Stimulated activated naive CD8-positive, alpha-beta T cell treated with anti-CD3 and anti-CD28 coated beads, Interleukin-15, Interleukin-2, amounts not matched to agents 100 ng/mL and 50 ng/mL, for 24 hours (primary cell): ENCODE data around the gene PIP5K1A.
"Not testable (repeated sequence)": the region's sequence is repeated elsewhere in the genome, so short reads cannot be mapped to it uniquely, and the experiment has no call there.

ENCODE experiments used
- H3K27ac Mint-ChIP-seq: one replicate; pipeline ENCODE4 v1.8.0; 2021; ENCODE audit warnings: mild to moderate bottlenecking, mixed read lengths
- H3K27me3 Mint-ChIP-seq: one replicate; pipeline ENCODE4 v1.8.0; 2021; ENCODE audit warnings: mixed read lengths
- H3K36me3 Mint-ChIP-seq: one replicate; pipeline ENCODE4 v1.8.0; 2021; ENCODE audit warnings: low read depth, mixed read lengths
- H3K4me1 Mint-ChIP-seq: one replicate; pipeline ENCODE4 v1.8.0; 2021; ENCODE audit warnings: low read depth, mixed read lengths
- H3K4me3 Mint-ChIP-seq: one replicate; pipeline ENCODE4 v1.8.0; 2021; ENCODE audit warnings: mild to moderate bottlenecking, mixed read lengths
- H3K9me3 Mint-ChIP-seq: one replicate; pipeline ENCODE4 v1.8.0; 2021; ENCODE audit warnings: mixed read lengths

PIP5K1A gene

DNA sequence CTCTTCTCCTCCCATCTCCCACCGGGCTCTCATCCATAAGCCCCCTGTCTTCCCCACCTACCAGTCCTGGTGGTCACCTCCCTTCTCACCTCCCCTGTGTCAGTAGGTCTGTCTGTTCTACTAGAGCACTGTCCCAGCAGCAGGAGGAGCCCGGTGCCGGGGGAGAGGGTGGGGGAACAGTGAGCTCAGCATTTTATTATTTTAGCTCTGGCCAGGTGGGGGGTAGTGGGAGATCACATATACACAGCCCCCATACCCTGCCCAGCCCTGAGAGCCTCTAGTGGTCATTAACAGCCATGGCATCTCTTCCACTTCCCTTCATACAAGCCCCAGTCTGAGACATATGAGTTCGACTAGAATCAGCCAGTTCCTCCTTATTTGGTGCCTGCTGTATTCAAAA is 22.5 kb upstream of the PIP5K1A start, which contains the start of gene TMOD4:
TSS of gene TMOD4 (minus strand) at position 119 of the 400 bp plus-strand sequence. CDS start 1,106 bp downstream, outside the sequence.
- Mint-ChIP-seq H3K4me1 (no peaks in the 10 kb centered on the region), H3K36me3 (peaks cover 56% of the 10 kb centered on the region), H3K27ac (peak within 1 kb of the TSS; percentile 67), H3K4me3 (no peak within 1 kb of the TSS), H3K9me3 (no peaks in the 10 kb centered on the region), H3K27me3 (no peaks in the 10 kb centered on the region)

DNA sequence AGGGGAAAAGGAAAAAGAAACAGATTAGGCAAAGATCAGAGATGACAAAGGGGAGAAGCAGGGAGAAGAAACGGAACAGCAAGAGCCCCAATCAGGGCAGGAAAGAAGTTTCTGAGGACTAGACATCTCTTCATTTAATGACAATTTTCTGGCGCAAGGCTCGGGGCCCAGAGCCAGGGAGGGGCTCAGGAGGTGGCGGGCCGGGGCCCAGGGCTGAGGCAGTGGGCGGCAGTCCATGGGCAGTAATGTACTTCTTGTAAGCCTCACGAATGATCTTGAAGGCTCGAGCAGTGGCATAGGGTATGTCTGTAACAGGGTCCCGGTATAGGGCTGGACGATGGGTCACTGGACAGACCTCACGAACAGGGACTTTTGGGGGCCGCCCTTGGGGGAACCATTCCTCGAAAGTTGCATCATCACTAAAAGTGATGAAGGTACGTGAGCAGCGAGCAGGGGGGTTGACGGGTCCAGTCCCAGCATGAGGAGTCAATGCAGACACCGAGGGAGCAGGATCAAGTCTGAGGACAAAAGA is 21.8 kb upstream of the PIP5K1A start:
- Mint-ChIP-seq H3K9me3 (no peaks in the 10 kb centered on the region), H3K27me3 (no peaks in the 10 kb centered on the region), H3K27ac (no peak overlapping the region), H3K4me3 (no peak overlapping the region), H3K36me3 (peaks cover 60% of the 10 kb centered on the region), H3K4me1 (no peaks in the 10 kb centered on the region)

DNA sequence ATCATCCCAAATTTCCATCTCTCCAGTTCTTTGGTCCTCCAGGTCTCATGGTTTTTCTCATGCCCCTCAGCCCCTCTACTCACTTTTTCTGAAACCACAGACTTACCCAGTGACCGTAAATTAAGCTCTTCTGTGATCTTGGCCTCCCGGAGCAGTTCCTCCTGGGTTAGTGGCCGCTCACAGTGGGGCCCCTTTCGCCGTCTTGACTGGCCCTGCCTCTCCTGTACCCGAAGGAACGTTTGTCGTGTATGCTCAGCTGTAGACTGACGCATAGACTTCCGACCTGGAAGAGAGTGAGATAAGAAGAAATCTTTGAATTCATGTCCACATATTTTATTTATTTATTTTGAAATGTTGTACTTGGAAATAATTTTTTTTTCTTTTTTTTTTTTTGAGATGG is 14.1 kb upstream of the PIP5K1A start:
- Mint-ChIP-seq H3K4me3 (no peak overlapping the region), H3K36me3 (peaks cover 52% of the 10 kb centered on the region), H3K4me1 (peaks cover 16% of the 10 kb centered on the region)

DNA sequence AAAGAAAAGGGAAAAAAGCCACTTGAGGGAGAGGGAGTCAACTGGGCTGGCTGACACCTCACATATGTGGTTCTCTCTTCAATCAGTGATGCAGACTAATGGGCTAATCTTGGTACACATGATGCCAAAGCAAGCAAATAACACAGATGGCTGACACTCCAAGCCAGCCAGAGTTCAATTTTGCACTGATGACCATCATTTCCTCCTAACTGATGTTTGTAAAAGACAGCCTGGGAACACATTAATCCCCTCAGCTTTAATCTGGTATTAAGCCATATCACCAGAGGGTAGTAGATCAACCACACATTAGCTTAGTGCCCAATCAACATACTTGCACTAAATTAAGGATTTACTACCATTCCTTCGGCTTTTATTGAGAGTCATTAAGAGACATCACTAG is 11.1 kb upstream of the PIP5K1A start:
- Mint-ChIP-seq H3K4me1 (peaks cover 30% of the 10 kb centered on the region), H3K4me3 (no peak overlapping the region), H3K27ac (no peak overlapping the region), H3K36me3 (peaks cover 36% of the 10 kb centered on the region), H3K9me3 (no peaks in the 10 kb centered on the region), H3K27me3 (no peaks in the 10 kb centered on the region)

More for the DNA sequence above, 14.1 kb upstream of the PIP5K1A start:
- Mint-ChIP-seq H3K27ac (no peak overlapping the region), H3K9me3 (no peaks in the 10 kb centered on the region), H3K27me3 (no peaks in the 10 kb centered on the region)

DNA sequence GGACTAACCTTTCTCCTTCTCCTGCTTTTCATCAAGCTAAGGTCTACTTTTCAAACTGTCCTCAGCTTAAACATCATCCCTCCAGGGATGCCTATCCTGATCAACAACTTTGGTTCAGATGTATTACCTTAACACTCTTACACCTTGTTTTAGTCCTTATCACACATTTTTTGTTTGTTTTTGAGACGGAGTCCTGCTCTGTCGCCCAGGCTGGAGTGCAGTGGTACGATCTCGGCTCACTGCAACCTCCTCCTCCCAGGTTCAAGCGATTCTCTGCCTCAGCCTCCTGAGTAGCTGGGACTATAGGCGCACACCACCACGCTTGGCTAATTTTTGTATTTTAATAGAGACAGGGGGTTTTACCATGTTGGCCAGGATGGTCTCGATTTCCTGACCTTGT is 9.7 kb upstream of the PIP5K1A start:
- Mint-ChIP-seq H3K36me3 (peaks cover 24% of the 10 kb centered on the region), H3K4me1 (peaks cover 30% of the 10 kb centered on the region), H3K27ac (peak overlapping the region; percentile 98), H3K4me3 (peak overlapping the region; percentile 98)
- not testable (repeated sequence) for H3K9me3 Mint-ChIP-seq, H3K27me3 Mint-ChIP-seq

DNA sequence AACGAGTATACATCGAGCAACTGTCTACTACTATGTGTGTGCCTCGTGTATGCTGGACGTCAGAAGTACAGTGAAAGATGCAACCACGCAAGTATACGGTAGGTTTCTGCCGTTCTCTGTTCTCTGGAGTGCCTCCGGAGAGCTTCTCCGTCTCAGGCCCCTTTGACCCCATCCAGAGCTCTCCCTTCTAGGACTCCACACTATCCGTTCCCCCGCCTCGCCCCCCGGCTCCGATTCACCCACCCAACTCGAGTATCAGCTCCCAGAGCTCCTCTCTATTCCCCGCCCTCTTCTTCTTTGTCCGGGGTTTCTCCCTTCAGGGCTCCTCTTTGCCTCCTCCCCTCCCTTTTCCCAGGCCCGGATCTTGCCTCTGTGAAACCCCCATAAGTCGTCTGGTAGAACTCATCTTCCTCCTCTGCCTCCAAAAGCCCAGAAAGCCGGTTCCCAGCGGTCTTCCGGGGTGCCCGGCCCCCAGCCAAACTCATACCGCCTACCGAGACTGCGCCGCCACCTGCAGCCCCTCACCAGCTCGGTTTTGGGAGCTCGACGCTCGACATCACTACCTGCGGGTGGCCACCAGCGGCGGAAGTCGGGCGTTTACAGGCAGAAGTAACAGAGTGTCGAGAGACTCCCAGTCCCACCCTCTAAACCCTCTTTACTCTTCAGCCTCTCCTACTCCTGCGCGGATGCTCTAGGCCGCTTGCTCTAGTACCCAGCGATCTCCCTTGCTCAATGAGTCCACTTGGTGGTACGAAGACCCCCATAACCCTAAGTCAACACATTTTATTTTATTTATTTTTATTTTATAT is 8.5 kb upstream of the PIP5K1A start, which contains the start of gene VPS72:
TSS of gene VPS72 (minus strand) at position 561 of the 809 bp plus-strand sequence. CDS start at position 485, 76 bp downstream.
- Mint-ChIP-seq H3K4me3 (peak within 1 kb of the TSS; percentile 98), H3K4me1 (peaks cover 30% of the 10 kb centered on the region), H3K27me3 (no peaks in the 10 kb centered on the region), H3K27ac (peak within 1 kb of the TSS; percentile 98), H3K9me3 (no peaks in the 10 kb centered on the region), H3K36me3 (peaks cover 15% of the 10 kb centered on the region)

DNA sequence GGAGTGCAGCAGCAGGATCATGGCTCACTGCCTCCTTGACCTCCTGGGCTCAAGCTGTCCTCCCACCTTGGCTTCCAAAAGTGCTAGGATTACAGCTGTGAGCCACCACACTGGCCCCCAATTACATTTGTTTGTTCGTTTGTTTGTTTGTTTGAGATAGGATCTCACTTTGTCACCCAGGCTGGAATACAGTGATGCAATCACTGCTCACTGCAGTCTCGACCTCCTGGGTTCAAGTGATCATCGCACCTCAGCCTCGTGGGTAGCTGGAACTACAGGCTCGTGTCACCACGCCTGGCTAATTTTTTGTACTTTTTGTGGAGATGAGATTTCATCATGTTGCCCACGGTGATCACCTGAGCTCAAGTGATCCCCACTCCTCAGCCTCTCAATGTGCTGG is 6.3 kb upstream of the PIP5K1A start:
- peaks cover 34% of the 10 kb centered on the region for H3K4me1 Mint-ChIP-seq
- H3K27me3 Mint-ChIP-seq: no peaks in the 10 kb centered on the region
- no peak overlapping the region for H3K27ac Mint-ChIP-seq
- no peaks in the 10 kb centered on the region for H3K9me3 Mint-ChIP-seq
- peaks cover 3% of the 10 kb centered on the region for H3K36me3 Mint-ChIP-seq
- no peak overlapping the region for H3K4me3 Mint-ChIP-seq

DNA sequence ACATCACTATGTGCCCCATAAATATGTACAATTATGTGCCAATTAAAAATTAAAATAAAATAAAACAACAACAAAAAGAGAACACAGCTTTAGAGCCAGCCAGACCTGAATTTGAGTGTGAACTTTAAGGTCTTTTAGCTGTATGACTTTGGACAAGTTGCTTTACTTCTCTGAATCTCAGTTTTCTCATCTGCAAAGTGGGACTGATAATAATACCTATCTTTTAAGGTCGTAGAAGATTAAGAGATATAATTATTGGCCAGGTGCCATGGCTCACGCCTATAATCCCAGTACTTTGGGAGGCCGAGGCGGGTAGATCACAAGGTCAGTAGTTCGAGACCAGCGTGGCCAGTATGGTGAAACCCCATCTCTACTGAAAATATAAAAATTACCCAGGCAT is 5.0 kb upstream of the PIP5K1A start:
- H3K27ac Mint-ChIP-seq: no peak overlapping the region
- no peak overlapping the region for H3K4me3 Mint-ChIP-seq
- H3K9me3 Mint-ChIP-seq: no peaks in the 10 kb centered on the region
- H3K27me3 Mint-ChIP-seq: no peaks in the 10 kb centered on the region
- H3K4me1 Mint-ChIP-seq: peaks cover 37% of the 10 kb centered on the region
- H3K36me3 Mint-ChIP-seq: peaks cover 3% of the 10 kb centered on the region

DNA sequence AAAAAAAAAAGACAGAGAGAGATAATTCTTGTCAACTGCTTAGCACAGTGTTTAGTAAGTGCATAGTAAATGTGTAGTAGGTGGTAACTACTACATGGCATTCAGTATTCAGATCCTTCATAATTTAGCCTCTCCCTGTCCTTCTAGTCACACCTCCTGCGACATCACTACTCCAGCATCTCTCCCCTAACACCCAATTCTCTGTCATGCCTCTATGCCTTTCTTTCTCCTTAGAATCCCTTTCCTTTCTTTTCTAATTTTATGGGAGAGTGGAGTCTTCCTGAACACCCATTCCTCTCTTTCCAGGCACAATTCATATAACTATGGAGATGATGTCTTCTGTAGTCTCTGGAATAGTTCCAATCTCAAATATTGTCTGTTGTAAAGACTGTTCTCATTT is 4.5 kb upstream of the PIP5K1A start:
- Mint-ChIP-seq H3K36me3 (peaks cover 6% of the 10 kb centered on the region), H3K4me1 (peaks cover 34% of the 10 kb centered on the region), H3K27ac (no peak overlapping the region), H3K9me3 (no peaks in the 10 kb centered on the region), H3K4me3 (no peak overlapping the region), H3K27me3 (no peaks in the 10 kb centered on the region)

DNA sequence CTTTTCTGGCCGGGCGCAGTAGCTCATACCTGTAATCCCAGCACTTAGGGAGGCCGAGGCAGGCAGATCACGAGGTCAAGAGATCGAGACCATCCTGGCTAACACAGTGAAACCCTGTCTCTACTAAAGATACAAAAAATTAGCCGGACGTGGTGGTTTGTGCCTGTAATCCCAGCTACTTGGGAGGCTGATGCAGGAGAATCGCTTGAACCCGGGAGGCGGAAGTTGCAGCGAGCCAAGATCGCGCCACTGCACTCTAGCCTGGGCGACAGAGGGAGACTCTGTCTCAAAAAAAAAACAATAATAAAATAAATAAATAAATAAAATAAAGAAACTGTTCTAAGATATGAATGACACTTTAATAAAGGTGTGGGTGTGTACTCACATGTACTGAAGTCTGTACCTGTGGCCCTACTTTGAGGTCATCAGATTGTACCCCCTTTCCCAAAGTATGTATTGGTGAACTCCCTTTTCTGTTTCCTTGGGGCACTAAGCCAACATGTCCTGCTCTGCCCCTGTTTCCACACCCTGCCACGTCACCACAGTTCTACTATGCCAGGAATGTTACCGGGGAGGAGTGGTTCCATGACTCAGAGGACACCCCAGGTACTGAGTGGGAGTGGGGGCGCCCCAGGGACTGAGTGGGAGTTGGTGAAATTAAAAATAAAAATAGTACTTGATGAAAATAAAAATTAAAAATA is 3.3 kb upstream of the PIP5K1A start:
- peaks cover 38% of the 10 kb centered on the region for H3K4me1 Mint-ChIP-seq
- H3K27ac Mint-ChIP-seq, H3K4me3 Mint-ChIP-seq, H3K27me3 Mint-ChIP-seq, H3K9me3 Mint-ChIP-seq: not testable (repeated sequence)
- peaks cover 18% of the 10 kb centered on the region for H3K36me3 Mint-ChIP-seq

DNA sequence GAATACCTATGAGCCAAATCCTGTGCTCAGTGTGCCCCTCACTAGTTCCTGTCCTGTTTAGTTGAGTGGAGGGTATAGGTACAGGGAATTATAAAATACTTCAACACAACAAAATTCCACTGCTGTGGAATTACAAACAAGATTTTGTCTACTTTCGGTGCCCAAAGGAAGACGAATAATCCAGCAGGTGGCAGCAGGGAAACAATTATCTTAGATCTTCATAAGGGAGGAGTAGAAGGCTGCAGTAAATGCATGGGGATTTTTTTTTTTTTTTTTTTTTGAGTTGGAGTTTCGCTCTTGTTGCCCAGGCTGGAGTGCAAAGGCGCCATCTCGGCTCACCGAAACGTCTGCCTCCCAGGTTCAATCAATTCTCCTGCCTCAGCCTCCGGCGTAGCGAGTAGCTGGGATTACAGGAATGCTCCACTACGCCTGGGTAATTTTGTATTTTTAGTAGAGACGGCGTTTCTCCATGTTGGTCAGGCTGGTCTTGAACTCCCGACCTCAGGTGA is 2.0 kb upstream of the PIP5K1A start:
- H3K27ac Mint-ChIP-seq: no peak overlapping the region
- no peak overlapping the region for H3K4me3 Mint-ChIP-seq
- H3K27me3 Mint-ChIP-seq: no peaks in the 10 kb centered on the region

DNA sequence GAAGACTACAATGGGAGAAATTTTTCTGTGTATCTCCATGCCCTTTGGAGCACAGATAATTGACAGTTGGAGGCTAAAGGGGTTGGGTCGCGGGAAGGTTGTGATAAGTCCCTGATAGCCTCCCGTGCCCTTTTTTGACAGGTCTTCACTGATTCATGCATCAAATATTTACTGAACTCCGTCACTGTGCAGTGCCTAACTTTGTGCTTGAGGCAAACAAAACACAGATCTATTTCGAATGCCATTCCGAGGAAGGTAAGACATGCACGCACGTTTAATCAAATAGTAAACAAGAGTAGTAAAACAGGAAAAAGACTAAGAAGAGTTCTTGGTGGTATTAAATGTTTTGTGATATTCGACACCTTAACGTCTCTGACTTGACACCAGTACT is 494 bp upstream of the PIP5K1A start:
- no peaks in the 10 kb centered on the region for H3K27me3 Mint-ChIP-seq
- peak overlapping the region; percentile 98 for H3K27ac Mint-ChIP-seq
- peaks cover 47% of the 10 kb centered on the region for H3K4me1 Mint-ChIP-seq
- no peaks in the 10 kb centered on the region for H3K9me3 Mint-ChIP-seq
- H3K36me3 Mint-ChIP-seq: peaks cover 34% of the 10 kb centered on the region
- peak overlapping the region; percentile 100 for H3K4me3 Mint-ChIP-seq

More for the DNA sequence above, 2.0 kb upstream of the PIP5K1A start:
- H3K4me1 Mint-ChIP-seq: peaks cover 38% of the 10 kb centered on the region
- H3K9me3 Mint-ChIP-seq: no peaks in the 10 kb centered on the region
- peaks cover 23% of the 10 kb centered on the region for H3K36me3 Mint-ChIP-seq

DNA sequence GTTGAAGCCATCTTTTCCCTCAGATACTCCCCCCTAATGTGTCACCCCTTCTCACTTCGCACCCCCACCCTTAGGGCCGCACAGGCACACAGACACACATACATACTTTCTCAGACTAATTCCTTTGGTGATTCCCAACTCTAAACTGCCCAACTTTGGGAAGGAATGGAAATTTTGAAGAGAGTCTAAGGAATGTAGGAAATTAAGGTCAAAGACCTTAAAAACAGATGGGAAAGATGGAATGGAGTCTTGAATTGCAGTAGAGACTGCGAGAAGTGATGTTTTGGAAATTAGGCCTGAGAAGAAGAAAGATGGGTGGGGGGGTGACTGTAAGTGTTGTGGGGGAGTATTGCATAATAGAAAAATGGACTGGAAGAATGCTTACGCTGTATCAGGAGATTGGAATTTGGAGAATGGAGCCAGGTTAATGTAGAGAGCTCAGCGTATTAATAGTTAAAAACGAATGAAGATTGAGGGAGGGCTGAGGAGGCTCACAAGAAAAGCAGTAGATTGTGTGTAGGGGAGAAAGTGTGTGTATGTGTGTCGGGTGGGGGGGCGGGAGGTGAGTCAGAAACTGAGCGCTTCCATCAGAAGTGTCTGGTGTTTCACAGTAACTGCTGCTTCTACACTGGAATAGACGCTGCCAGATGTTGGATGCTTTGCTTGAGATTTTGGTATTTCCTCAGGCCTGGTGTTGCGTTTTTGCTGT is 1.7 kb downstream of the PIP5K1A start:
- peak overlapping the region; percentile 98 for H3K27ac Mint-ChIP-seq
- no peaks in the 10 kb centered on the region for H3K9me3 Mint-ChIP-seq
- no peaks in the 10 kb centered on the region for H3K27me3 Mint-ChIP-seq
- peaks cover 44% of the 10 kb centered on the region for H3K36me3 Mint-ChIP-seq
- H3K4me1 Mint-ChIP-seq: peaks cover 58% of the 10 kb centered on the region
- H3K4me3 Mint-ChIP-seq: peak overlapping the region; percentile 100

DNA sequence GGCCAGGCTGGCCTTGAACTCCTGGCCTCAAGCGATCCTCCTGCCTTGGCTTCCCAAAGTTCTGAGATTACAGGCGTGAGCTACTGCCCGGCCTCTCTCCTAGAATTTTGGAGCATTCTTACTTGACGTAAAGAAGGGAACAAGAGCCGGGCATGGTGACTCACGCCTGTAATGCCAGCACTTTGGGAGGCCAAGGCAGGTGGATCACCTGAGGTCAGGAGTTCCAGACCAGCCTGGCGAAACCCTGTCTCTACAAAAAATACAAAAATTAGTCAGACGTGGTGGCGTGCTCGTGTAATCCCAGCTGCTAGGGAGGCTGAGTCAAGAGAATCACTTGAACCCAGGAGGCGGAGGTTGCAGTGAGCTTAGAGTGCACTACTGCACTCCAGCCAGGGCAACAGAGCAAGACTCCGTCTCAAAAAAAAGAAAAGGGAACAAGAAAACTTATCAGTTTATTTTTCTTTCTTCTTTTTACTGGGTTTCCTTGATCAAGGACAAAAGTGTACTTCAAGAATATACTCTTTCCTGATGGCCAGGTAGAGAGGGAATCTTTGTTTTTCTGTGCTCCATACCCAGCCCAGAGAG is 7.1 kb downstream of the PIP5K1A start:
- H3K27ac Mint-ChIP-seq, H3K9me3 Mint-ChIP-seq, H3K27me3 Mint-ChIP-seq, H3K4me3 Mint-ChIP-seq: not testable (repeated sequence)
- Mint-ChIP-seq H3K36me3 (peaks cover 49% of the 10 kb centered on the region), H3K4me1 (peaks cover 25% of the 10 kb centered on the region)
